HG03457 (cell line): ENCODE results near the gene FAM13A.

Source experiments
- ATAC-seq: cut with Tn5 transposase; IDR thresholded peaks from one replicate; pipeline ENCODE4 v1.9.1; 2021; ENCODE audit warnings: moderate number of reproducible peaks; ENCODE audit not compliant: unreplicated experiment

FAM13A gene

GRCh38 chr4:88693792-88694191 is 363.2 kb downstream of the FAM13A start:
- no peak for ATAC-seq

DNA sequence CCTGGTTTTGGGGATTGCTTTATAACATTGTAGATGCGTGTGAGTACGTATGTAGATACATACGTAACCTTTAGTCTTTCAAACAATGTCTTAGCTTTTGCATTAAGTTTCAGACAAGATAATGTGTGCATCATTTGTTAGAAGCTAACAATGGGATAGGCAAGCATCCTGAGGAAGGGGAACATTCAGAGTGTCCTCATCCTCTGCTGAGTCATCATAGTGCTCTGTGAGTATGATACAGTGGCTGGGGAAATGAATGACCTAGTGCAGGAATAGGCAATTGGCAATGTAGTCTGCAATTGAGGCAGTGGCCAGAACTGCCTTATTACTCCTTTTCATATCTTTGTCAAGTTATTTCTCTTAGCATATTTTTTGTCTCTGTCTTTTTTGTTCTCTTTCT is 366.6 kb downstream of the FAM13A start:
- ATAC-seq: no peak

- ATAC-seq: no peak
These were observed 375.8 kb downstream of the FAM13A start for GRCh38 chr4:88681209-88681608.
